Measurements from ENCODE around the gene DCTN2. TPM values are rescaled to one million over a fixed set of nuclear protein-coding genes. Genes with fewer than 3 reads are reported as not detected.
A peak's percentile ranks its signal among the peaks of the same experiment; 100 is the strongest.

DCTN2 gene
- polyA plus RNA-seq, 1 of the 3 experiments (the other 2 are of a cell fraction), result 122 TPM

DNA sequence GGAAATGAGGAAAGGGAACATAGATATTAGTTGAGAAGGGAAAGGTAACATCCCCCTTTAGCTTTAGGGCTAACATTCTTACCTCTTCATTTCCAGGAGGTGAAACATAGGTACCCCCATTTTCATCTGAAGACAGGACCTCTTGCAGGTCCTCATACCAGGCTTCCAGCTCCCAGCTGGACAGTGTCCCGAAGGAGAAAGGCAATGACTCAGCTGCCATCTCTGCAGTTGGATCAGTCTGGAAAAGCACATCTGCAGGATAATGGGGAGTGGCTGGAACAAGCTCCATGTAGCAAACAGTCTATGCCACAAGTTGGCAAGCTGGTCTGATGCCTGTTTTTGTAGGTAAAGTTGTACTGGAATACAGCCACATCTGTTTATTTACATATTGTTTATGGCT lies 29.8 kb downstream of the DCTN2 start:
- peaks cover 52 to 53% of the 10 kb centered on the region in 2 experiments for H3K36me3 ChIP-seq (replicated peaks in 1 of 2; ENCODE audit: control insufficient read depth in 1 of 2, insufficient read depth in 2 of 2, low read length in 1 of 2)
- POLR2A ChIA-PET, result interaction anchor here (0.7 to 1.7 kb wide), 5 partner anchors 15 to 54 kb away, joined by 3 to 4 read pairs (median 4); no protein-coding TSS in a partner anchor

More for the DNA sequence above, 29.8 kb downstream of the DCTN2 start:
- Histone ChIP-seq H3K9me2 (no peaks in the 10 kb centered on the region), H3K9me3 (no peaks in the 10 kb centered on the region), H3K27ac (ENCODE audit: low read depth in 2 of 2, low read length in 1 of 2) (peak overlapping the region; percentile 1 to 98; a peak in 2 of 4 replicates), H3F3A (replicated peaks; ENCODE audit: insufficient read depth) (peaks cover 62% of the 10 kb centered on the region), H3K79me2 (ENCODE audit: insufficient read depth) (peaks cover 37% of the 10 kb centered on the region), H3K27me3 (ENCODE audit: insufficient read depth) (no peaks in the 10 kb centered on the region), H3K4me1 (ENCODE audit: control insufficient read depth in 1 of 2, insufficient read depth in 2 of 2, low read depth in 1 of 2, low read length in 1 of 2) (peaks cover 26 to 35% of the 10 kb centered on the region in 2 experiments), H3K4me2 (peak overlapping the region; percentile 92; the same call in 1 of the 2 replicates), H4K20me1 (ENCODE audit: insufficient read depth) (peaks cover 41% of the 10 kb centered on the region), H2AFZ (ENCODE audit: low read depth) (no peak overlapping the region), H3K4me3 (ENCODE audit: low read depth in 2 of 2, low read length in 1 of 2) (no peak overlapping the region), H3K9ac (no peak overlapping the region)
- CTCF ChIA-PET, result interaction anchor here (0.6 to 1.4 kb wide), 5 partner anchors 17 to 64 kb away, joined by 3 read pairs; partner anchors contain the start of gene GLI1
- 46% methylated on average over 1 of the region's 1 CpG for WGBS (ENCODE audit: low lambda C conversion rate)
- DNase-seq, result no peak
- TF ChIP-seq FOXM1 (IDR thresholded peaks at IDR 0.05; ENCODE audit: low read depth) (no peak), MXI1 (IDR thresholded peaks at IDR 0.05; ENCODE audit: low read depth, low read length) (no peak), GABPA (IDR thresholded peaks at IDR 0.05; ENCODE audit: low read depth) (no peak), TCF12 (IDR thresholded peaks at IDR 0.05) (peak; percentile 12; the same call in 1 of the 2 replicates), MEF2A (IDR thresholded peaks at IDR 0.05; ENCODE audit: borderline replicate concordance, low read depth) (no peak), RCOR1 (IDR thresholded peaks at IDR 0.05; ENCODE audit: low read length) (no peak), CHD2 (IDR thresholded peaks at IDR 0.05; ENCODE audit: low read length, partially characterized antibody) (no peak), SMC3 (IDR thresholded peaks at IDR 0.05; ENCODE audit: low read depth, low read length) (no peak)
- TF ChIP-seq, protein P1, sequence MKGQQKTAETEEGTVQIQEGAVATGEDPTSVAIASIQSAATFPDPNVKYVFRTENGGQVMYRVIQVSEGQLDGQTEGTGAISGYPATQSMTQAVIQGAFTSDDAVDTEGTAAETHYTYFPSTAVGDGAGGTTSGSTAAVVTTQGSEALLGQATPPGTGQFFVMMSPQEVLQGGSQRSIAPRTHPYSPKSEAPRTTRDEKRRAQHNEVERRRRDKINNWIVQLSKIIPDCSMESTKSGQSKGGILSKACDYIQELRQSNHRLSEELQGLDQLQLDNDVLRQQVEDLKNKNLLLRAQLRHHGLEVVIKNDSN (IDR thresholded peaks at IDR 0.05; ENCODE audit: borderline replicate concordance, low read depth), result no peak
- TF ChIP-seq, protein P2, sequence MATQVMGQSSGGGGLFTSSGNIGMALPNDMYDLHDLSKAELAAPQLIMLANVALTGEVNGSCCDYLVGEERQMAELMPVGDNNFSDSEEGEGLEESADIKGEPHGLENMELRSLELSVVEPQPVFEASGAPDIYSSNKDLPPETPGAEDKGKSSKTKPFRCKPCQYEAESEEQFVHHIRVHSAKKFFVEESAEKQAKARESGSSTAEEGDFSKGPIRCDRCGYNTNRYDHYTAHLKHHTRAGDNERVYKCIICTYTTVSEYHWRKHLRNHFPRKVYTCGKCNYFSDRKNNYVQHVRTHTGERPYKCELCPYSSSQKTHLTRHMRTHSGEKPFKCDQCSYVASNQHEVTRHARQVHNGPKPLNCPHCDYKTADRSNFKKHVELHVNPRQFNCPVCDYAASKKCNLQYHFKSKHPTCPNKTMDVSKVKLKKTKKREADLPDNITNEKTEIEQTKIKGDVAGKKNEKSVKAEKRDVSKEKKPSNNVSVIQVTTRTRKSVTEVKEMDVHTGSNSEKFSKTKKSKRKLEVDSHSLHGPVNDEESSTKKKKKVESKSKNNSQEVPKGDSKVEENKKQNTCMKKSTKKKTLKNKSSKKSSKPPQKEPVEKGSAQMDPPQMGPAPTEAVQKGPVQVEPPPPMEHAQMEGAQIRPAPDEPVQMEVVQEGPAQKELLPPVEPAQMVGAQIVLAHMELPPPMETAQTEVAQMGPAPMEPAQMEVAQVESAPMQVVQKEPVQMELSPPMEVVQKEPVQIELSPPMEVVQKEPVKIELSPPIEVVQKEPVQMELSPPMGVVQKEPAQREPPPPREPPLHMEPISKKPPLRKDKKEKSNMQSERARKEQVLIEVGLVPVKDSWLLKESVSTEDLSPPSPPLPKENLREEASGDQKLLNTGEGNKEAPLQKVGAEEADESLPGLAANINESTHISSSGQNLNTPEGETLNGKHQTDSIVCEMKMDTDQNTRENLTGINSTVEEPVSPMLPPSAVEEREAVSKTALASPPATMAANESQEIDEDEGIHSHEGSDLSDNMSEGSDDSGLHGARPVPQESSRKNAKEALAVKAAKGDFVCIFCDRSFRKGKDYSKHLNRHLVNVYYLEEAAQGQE (IDR thresholded peaks at IDR 0.05; ENCODE audit: low read depth, low read length), result 0 out of 2 replicates have a peak, but pooled peaks have one; percentile 16
- TF ChIP-seq, protein P3, sequence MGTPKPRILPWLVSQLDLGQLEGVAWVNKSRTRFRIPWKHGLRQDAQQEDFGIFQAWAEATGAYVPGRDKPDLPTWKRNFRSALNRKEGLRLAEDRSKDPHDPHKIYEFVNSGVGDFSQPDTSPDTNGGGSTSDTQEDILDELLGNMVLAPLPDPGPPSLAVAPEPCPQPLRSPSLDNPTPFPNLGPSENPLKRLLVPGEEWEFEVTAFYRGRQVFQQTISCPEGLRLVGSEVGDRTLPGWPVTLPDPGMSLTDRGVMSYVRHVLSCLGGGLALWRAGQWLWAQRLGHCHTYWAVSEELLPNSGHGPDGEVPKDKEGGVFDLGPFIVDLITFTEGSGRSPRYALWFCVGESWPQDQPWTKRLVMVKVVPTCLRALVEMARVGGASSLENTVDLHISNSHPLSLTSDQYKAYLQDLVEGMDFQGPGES (IDR thresholded peaks at IDR 0.05; ENCODE audit: low read depth, low read length), result no peak
